Activated naive CD8-positive, alpha-beta T cell treated with anti-CD3 and anti-CD28 coated beads, Interleukin-2, amount 10 ng/mL, durations not matched to agents 7 days and 5 days (primary cell): ENCODE measurements around the gene CACNA2D1. TPM values are rescaled to one million over a fixed set of nuclear protein-coding genes. Genes with fewer than 3 reads are reported as not detected.

ENCODE experiments used
- ATAC-seq: fragments of 150-1000 bp; cut with Tn5 transposase; one replicate; pipeline ENCODE4 v1.10.0; 2021; ENCODE audit warnings: low read depth, moderate library complexity
- POLR2A ChIA-PET: fragments of 350-600 bp; sonication (Branson Sonifier 250); formaldehyde crosslinking; loops from one replicate; lab custom pipeline; 2021; ENCODE audit warnings: antibody characterized with exemption; lab: Charles Lee
- DNase-seq: peaks from one replicate; pipeline ENCODE4 v3.0.0; 2021
- H3K27ac Mint-ChIP-seq: one replicate; pipeline ENCODE4 v1.8.0; 2022; ENCODE audit warnings: mild to moderate bottlenecking, mixed read lengths
- H3K27me3 Mint-ChIP-seq: one replicate; pipeline ENCODE4 v1.8.0; 2022; ENCODE audit warnings: mild to moderate bottlenecking, moderate library complexity, mixed read lengths
- H3K36me3 Mint-ChIP-seq: one replicate; pipeline ENCODE4 v1.8.0; 2021; ENCODE audit warnings: mild to moderate bottlenecking, mixed read lengths
- H3K4me1 Mint-ChIP-seq: one replicate; pipeline ENCODE4 v1.8.0; 2021; ENCODE audit warnings: mixed read lengths
- H3K4me3 Mint-ChIP-seq: one replicate; pipeline ENCODE4 v1.8.0; 2022; ENCODE audit warnings: mild to moderate bottlenecking, moderate library complexity, mixed read lengths
- H3K9me3 Mint-ChIP-seq: one replicate; pipeline ENCODE4 v1.8.0; 2021; ENCODE audit warnings: mixed read lengths
- total RNA-seq, 2 experiments: library from RNA; stranded (reverse); gene quantifications; one replicate each; pipeline ENCODE4 v1.2.3, GENCODE V29; 2021

Gene CACNA2D1
- total RNA-seq, 2 experiments from 2014 or later: not detected

DNA sequence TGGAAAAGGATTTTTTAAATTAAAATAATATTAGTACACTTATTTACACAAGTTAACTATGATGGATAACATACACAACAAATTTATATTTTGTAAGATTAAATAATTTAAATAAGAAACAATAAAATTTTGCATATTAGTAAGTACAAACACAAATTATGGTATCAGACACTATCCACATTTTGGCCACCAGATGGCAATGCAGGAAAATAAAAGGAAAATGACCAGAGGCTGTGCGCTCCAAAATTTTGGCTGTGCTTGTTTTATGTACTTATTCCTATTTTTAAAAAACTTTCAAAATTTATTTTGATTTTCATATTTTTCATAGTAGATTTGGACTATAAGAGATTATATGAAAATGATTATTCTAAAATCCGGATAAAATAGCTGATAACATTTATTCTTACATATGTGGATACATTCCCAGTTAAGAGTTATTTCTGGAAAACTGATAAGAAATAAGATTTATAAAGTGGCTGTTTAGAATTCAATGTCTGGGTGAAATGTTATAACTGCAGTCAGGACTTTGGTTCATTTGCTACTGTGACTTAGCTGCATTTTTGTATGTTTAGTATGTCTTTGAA lies 399.0 kb downstream of the CACNA2D1 start:
- POLR2A ChIA-PET: no interaction called here
- ATAC-seq (no peak), DNase-seq (no peak)
- no peak overlapping the region for H3K4me3 Mint-ChIP-seq
- no peak overlapping the region for H3K27ac Mint-ChIP-seq
- H3K9me3 Mint-ChIP-seq: no peaks in the 10 kb centered on the region
- H3K36me3 Mint-ChIP-seq: no peaks in the 10 kb centered on the region
- no peaks in the 10 kb centered on the region for H3K27me3 Mint-ChIP-seq
- no peaks in the 10 kb centered on the region for H3K4me1 Mint-ChIP-seq

- no peak overlapping the region for H3K27ac Mint-ChIP-seq
- ATAC-seq (no peak), DNase-seq (no peak)
- H3K27me3 Mint-ChIP-seq: no peaks in the 10 kb centered on the region
- H3K9me3 Mint-ChIP-seq: no peaks in the 10 kb centered on the region
- H3K4me3 Mint-ChIP-seq: no peak overlapping the region
- H3K4me1 Mint-ChIP-seq: no peaks in the 10 kb centered on the region
- POLR2A ChIA-PET: no interaction called here
- no peaks in the 10 kb centered on the region for H3K36me3 Mint-ChIP-seq
Measured at GRCh38 chr7:82039621-82040020, 404.0 kb downstream of the CACNA2D1 start.

GRCh38 chr7:82036146-82036886 lies 407.3 kb downstream of the CACNA2D1 start:
- Mint-ChIP-seq H3K9me3 (no peaks in the 10 kb centered on the region), H3K27me3 (no peaks in the 10 kb centered on the region), H3K36me3 (no peaks in the 10 kb centered on the region), H3K27ac (no peak overlapping the region), H3K4me3 (no peak overlapping the region), H3K4me1 (no peaks in the 10 kb centered on the region)
- no peak for DNase-seq
- no peak for ATAC-seq
- POLR2A ChIA-PET: no interaction called here

DNA sequence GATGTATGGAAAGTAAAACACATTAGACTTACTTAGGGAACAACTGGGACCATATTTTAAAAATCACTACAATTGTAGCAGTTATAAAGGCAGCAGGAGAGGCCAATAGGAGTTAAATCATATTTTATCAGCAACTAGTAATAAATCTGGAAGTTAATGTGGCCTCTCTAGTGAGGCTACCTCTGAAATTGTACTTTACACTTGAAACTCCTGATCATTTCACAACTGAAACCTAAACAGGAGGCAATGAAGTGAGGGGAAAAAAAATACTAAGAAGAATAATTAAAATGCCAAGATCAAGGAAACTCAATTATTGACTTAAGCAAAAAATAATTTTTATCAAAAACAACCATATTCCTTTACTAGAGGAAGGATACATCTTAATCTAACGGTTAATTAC lies 408.1 kb downstream of the CACNA2D1 start:
- H3K4me3 Mint-ChIP-seq: no peak overlapping the region
- no peaks in the 10 kb centered on the region for H3K9me3 Mint-ChIP-seq
- H3K27ac Mint-ChIP-seq: no peak overlapping the region
- no peak for DNase-seq
- no peaks in the 10 kb centered on the region for H3K27me3 Mint-ChIP-seq
- POLR2A ChIA-PET: no interaction called here
- no peaks in the 10 kb centered on the region for H3K4me1 Mint-ChIP-seq
- ATAC-seq: no peak
- no peaks in the 10 kb centered on the region for H3K36me3 Mint-ChIP-seq

GRCh38 chr7:82032901-82033300 lies 410.7 kb downstream of the CACNA2D1 start:
- ATAC-seq: no peak
- POLR2A ChIA-PET: no interaction called here
- H3K9me3 Mint-ChIP-seq: no peaks in the 10 kb centered on the region
- DNase-seq: no peak
- no peak overlapping the region for H3K4me3 Mint-ChIP-seq
- no peak overlapping the region for H3K27ac Mint-ChIP-seq
- no peaks in the 10 kb centered on the region for H3K27me3 Mint-ChIP-seq
- H3K36me3 Mint-ChIP-seq: no peaks in the 10 kb centered on the region
- no peaks in the 10 kb centered on the region for H3K4me1 Mint-ChIP-seq

DNA sequence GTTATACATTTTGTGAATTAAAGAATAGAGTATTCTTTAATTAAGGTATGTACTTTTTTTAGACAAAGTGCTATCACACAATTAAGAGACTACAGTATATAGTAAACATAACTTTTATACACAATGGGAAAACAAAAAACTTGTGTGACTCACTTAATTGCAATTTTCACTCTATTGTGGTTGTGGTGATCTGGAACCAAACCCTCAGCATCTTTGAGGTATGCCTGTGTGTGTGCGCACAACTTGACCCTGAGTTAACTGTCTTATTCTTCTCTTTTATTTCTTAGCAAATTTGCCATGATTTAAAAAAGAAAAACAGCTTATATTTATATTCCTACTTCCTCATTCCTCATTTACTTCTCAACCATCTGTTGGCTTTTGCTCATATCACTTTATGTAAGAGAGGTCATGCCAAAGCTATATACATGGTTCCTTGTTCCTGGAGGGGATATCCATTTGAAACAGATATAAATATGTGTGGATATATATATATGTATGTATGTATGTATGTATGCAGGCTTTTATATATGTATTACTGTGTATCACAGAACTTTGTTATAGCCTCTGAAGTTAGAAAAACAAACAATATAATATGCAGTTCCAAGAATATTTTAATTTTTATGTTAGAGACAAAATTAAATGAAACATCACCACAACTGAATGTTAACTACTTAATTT lies 414.2 kb downstream of the CACNA2D1 start:
- H3K27me3 Mint-ChIP-seq: no peaks in the 10 kb centered on the region
- no peaks in the 10 kb centered on the region for H3K9me3 Mint-ChIP-seq
- H3K27ac Mint-ChIP-seq: no peak overlapping the region
- H3K4me3 Mint-ChIP-seq: no peak overlapping the region
- ATAC-seq (no peak), DNase-seq (no peak)
- H3K36me3 Mint-ChIP-seq: no peaks in the 10 kb centered on the region
- POLR2A ChIA-PET: no interaction called here
- H3K4me1 Mint-ChIP-seq: no peaks in the 10 kb centered on the region

- no peaks in the 10 kb centered on the region for H3K27me3 Mint-ChIP-seq
- no peak for DNase-seq
- H3K9me3 Mint-ChIP-seq: no peaks in the 10 kb centered on the region
- no peak overlapping the region for H3K4me3 Mint-ChIP-seq
- H3K4me1 Mint-ChIP-seq: no peaks in the 10 kb centered on the region
- POLR2A ChIA-PET: no interaction called here
- no peaks in the 10 kb centered on the region for H3K36me3 Mint-ChIP-seq
- no peak for ATAC-seq
- H3K27ac Mint-ChIP-seq: no peak overlapping the region
Measured at GRCh38 chr7:82028097-82028496, 415.5 kb downstream of the CACNA2D1 start.

- H3K9me3 Mint-ChIP-seq: no peaks in the 10 kb centered on the region
- DNase-seq (no peak), ATAC-seq (no peak)
- POLR2A ChIA-PET: no interaction called here
- no peak overlapping the region for H3K4me3 Mint-ChIP-seq
- no peaks in the 10 kb centered on the region for H3K4me1 Mint-ChIP-seq
- no peak overlapping the region for H3K27ac Mint-ChIP-seq
- H3K27me3 Mint-ChIP-seq: no peaks in the 10 kb centered on the region
- no peaks in the 10 kb centered on the region for H3K36me3 Mint-ChIP-seq
Measured at GRCh38 chr7:82021713-82022112, 421.9 kb downstream of the CACNA2D1 start.

- Mint-ChIP-seq H3K27ac (no peak overlapping the region), H3K4me1 (no peaks in the 10 kb centered on the region), H3K27me3 (no peaks in the 10 kb centered on the region), H3K4me3 (no peak overlapping the region), H3K36me3 (no peaks in the 10 kb centered on the region), H3K9me3 (no peaks in the 10 kb centered on the region)
- DNase-seq: no peak
- POLR2A ChIA-PET: no interaction called here
- no peak for ATAC-seq
Measured at GRCh38 chr7:82021036-82021435, 422.5 kb downstream of the CACNA2D1 start.

GRCh38 chr7:82019551-82020475 lies 423.8 kb downstream of the CACNA2D1 start:
- Mint-ChIP-seq H3K27ac (no peak overlapping the region), H3K36me3 (no peaks in the 10 kb centered on the region), H3K4me1 (no peaks in the 10 kb centered on the region), H3K4me3 (no peak overlapping the region), H3K9me3 (no peaks in the 10 kb centered on the region), H3K27me3 (no peaks in the 10 kb centered on the region)
- POLR2A ChIA-PET: no interaction called here
- DNase-seq (no peak), ATAC-seq (no peak)

- Mint-ChIP-seq H3K27ac (no peak overlapping the region), H3K27me3 (no peaks in the 10 kb centered on the region), H3K4me1 (no peaks in the 10 kb centered on the region), H3K9me3 (no peaks in the 10 kb centered on the region), H3K4me3 (no peak overlapping the region), H3K36me3 (no peaks in the 10 kb centered on the region)
- POLR2A ChIA-PET: no interaction called here
- DNase-seq (no peak), ATAC-seq (no peak)
Measured at GRCh38 chr7:82018226-82018625, 425.4 kb downstream of the CACNA2D1 start.

- H3K4me3 Mint-ChIP-seq: no peak overlapping the region
- no peaks in the 10 kb centered on the region for H3K27me3 Mint-ChIP-seq
- no peaks in the 10 kb centered on the region for H3K36me3 Mint-ChIP-seq
- H3K27ac Mint-ChIP-seq: no peak overlapping the region
- H3K9me3 Mint-ChIP-seq: no peaks in the 10 kb centered on the region
- DNase-seq (no peak), ATAC-seq (no peak)
- POLR2A ChIA-PET: no interaction called here
- H3K4me1 Mint-ChIP-seq: no peaks in the 10 kb centered on the region
Measured at GRCh38 chr7:82017334-82017943, 426.1 kb downstream of the CACNA2D1 start.

- no peak overlapping the region for H3K4me3 Mint-ChIP-seq
Measured at GRCh38 chr7:82015751-82016150, 427.8 kb downstream of the CACNA2D1 start.

More at GRCh38 chr7:82015751-82016150, 427.8 kb downstream of the CACNA2D1 start:
- H3K36me3 Mint-ChIP-seq: no peaks in the 10 kb centered on the region
- no peaks in the 10 kb centered on the region for H3K4me1 Mint-ChIP-seq
- H3K9me3 Mint-ChIP-seq: no peaks in the 10 kb centered on the region
- ATAC-seq (no peak), DNase-seq (no peak)
- H3K27ac Mint-ChIP-seq: no peak overlapping the region
- H3K27me3 Mint-ChIP-seq: no peaks in the 10 kb centered on the region
- POLR2A ChIA-PET: no interaction called here
